Ovary (tissue), 9 donors: Measurements from ENCODE around the gene ALG14. TPM values are rescaled to one million over a fixed set of nuclear protein-coding genes. Genes with fewer than 3 reads are reported as not detected.
"Not testable (repeated sequence)": the region's sequence is repeated elsewhere in the genome, so short reads cannot be mapped to it uniquely, and the experiment has no call there.

ENCODE experiments used
- DNase-seq, 5 donors: peaks; one replicate each; pipeline ENCODE4 v3.0.0-alpha.2; 2019 to 2020
- H3K27ac ChIP-seq, 2 donors: fragments of 200-600 bp; one replicate each; pipeline versions ENCODE4 v1.5.1 to v1.8.0; 2019 to 2022
- H3K27me3 ChIP-seq: fragments of 200-600 bp; one replicate; pipeline ENCODE4 v1.8.0; 2022
- H3K36me3 ChIP-seq: fragments of 200-600 bp; sonication (generic); one replicate; pipeline ENCODE4 v1.5.1; 2019
- H3K4me1 ChIP-seq: one replicate; pipeline ENCODE4 v1.8.1; 2013; ENCODE audit warnings: mild to moderate bottlenecking, moderate library complexity; ENCODE audit not compliant: insufficient read depth
- H3K4me3 ChIP-seq: fragments of 200-600 bp; sonication (generic); one replicate; pipeline ENCODE4 v1.5.1; 2017
- H3K9me3 ChIP-seq, 2 donors: fragments of 200-600 bp in 1 of 2; sonication (generic) in 1 of 2; one replicate each; pipeline versions ENCODE4 v1.5.1 to v1.8.1; 2013 to 2019; ENCODE audit warnings: mild to moderate bottlenecking in 1 of 2, moderate library complexity in 1 of 2
- CTCF ChIP-seq, 3 donors: fragments of 450-650 bp in 2 of 3; fragments of 200-600 bp in 1 of 3; IDR thresholded peaks; one replicate each; pipeline versions ENCODE4 v1.5.1 to v1.8.0; 2016 to 2022; ENCODE audit warnings: antibody characterized with exemption in 3 of 3, mild to moderate bottlenecking in 1 of 3
- EP300 ChIP-seq: sonication (generic); formaldehyde crosslinking; IDR thresholded peaks from one replicate; pipeline ENCODE4 v1.6.1; 2017; ENCODE audit warnings: antibody characterized with exemption
- POLR2A ChIP-seq: fragments of 450-650 bp; IDR thresholded peaks from one replicate; pipeline ENCODE4 v1.6.1; 2017; ENCODE audit warnings: antibody characterized with exemption, mild to moderate bottlenecking, moderate library complexity
- WGBS, 3 donors: extraction: QIAGEN DNeasy Blood & Tissue Kit in 1 of 3; methylation state at CpG; one replicate each; pipeline versions ENCODE4 v1.1.5 to v1.1.7; 2013 to 2017; 5-methylcytosine and 5-hydroxymethylcytosine counted together
- intact Hi-C, 4 donors: fragments of 100-400 bp; cut with DNase I; formaldehyde crosslinking; loops; one replicate each; pipeline versions ENCODE4 v1.11.0 to v1.15.1; 2022 to 2023
- polyA plus RNA-seq, 2 donors: library from polyadenylated mRNA; stranded (reverse); fragments of 200-250 nt in 1 of 2; fragments of 350-450 nt in 1 of 2; fragmentation: Illumina TruSeq in 1 of 2; extraction: RNeasy Lipid Tissue Mini Kit (QIAGEN cat#74804) in 1 of 2; gene quantifications; one replicate each; pipeline ENCODE4 v1.2.3, GENCODE V29; 2013 to 2014
- total RNA-seq, 7 donors: library from RNA; depleted of rRNA in 2 of 7; stranded (reverse); fragments of >200 nt in 2 of 7; fragmentation: NEBNext Ultra II Directional in 3 of 7; extraction: Animal tissue kit (Norgen Biotek cat#: 25700) in 3 of 7; gene quantifications; one replicate each; pipeline versions ENCODE4 v1.1.0 to v1.2.4, GENCODE V29; 2016 to 2023
- donor health status: DM: no; HTN: no; CAD: no; lungs with moderate emphysema.
- donor health status: DM: no; HTN: no; CAD: no.
- donor health status: Bipolar disorder and iron deficiency.
- donor health status: DM: yes; HTN: yes; CAD: no.
- donor health status: DM: no; HTN: no; CAD: no.
- donor health status: DM: yes; HTN: yes; CAD: no.

The ALG14 gene
- total and polyA plus RNA-seq, 9 donors: 1.2 to 16.3 (median 3.6) TPM

- H3K9me3 ChIP-seq: no peaks in the 10 kb centered on the region
- H3K4me3 ChIP-seq: no peak overlapping the region
- no peaks in the 10 kb centered on the region for H3K36me3 ChIP-seq
- no peak overlapping the region for H3K27ac ChIP-seq
- intact Hi-C loops: no loop called here
- TF ChIP-seq CTCF (IDR thresholded peaks at IDR 0.05) (no peak), EP300 (no peak), POLR2A (no peak)
- no peak for DNase-seq
- H3K27me3 ChIP-seq: no peaks in the 10 kb centered on the region
- WGBS, 3 donors: 80 to 90% (median 86%) methylated on average over 6 of the region's 6 CpGs
- no peaks in the 10 kb centered on the region for H3K4me1 ChIP-seq
Measured at GRCh38 chr1:95057351-95057750, 15.4 kb downstream of the ALG14 start.

DNA sequence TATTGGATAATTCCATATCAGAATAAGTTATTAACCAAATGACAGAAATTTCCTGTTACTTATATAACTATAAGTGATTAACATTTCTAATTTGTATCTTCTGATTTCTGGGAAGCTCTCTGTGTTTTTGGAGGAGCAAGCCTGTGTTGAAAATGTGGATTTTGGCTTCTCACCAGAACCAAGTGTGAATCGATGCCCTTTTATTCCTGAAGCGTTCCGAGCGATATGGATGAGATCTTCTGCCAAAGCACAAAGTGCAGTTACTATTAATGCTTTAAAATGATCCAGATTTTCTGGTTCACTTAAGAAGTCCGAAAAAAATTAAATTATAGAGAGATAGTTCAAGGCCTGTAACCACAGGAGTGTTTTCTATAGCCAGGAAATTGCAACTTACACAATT lies 22.8 kb downstream of the ALG14 start:
- intact Hi-C loops: loop anchor here in 3 of 4 donors (10.0 kb wide), 3 partner anchors 125 to 1445 kb away; partner anchors contain the start of gene CNN3 (in 2 of the 3)
- no peak for TF ChIP-seq EP300
- WGBS, 3 donors: 45 to 58% (median 57%) methylated on average over 5 of the region's 5 CpGs

GRCh38 chr1:95048317-95048716 lies 24.4 kb downstream of the ALG14 start:
- Histone ChIP-seq H3K27me3 (no peaks in the 10 kb centered on the region), H3K4me3 (no peak overlapping the region), H3K4me1 (no peaks in the 10 kb centered on the region), H3K27ac (no peak overlapping the region), H3K36me3 (no peaks in the 10 kb centered on the region), H3K9me3 (no peaks in the 10 kb centered on the region)
- DNase-seq: no peak
- TF ChIP-seq EP300: no peak
- no peak for TF ChIP-seq POLR2A
- no peak for TF ChIP-seq CTCF (IDR thresholded peaks at IDR 0.05)
- intact Hi-C loops: loop anchor here in 3 of 4 donors (10.0 kb wide), 3 partner anchors 124 to 1444 kb away; partner anchors contain the start of gene CNN3 (in 2 of the 3)
- WGBS, 3 donors: 76 to 86% (median 80%) methylated on average over 3 of the region's 3 CpGs

More for the DNA sequence above, 22.8 kb downstream of the ALG14 start:
- H3K27me3 ChIP-seq: no peaks in the 10 kb centered on the region
- no peaks in the 10 kb centered on the region for H3K4me1 ChIP-seq
- no peak overlapping the region for H3K27ac ChIP-seq
- H3K9me3 ChIP-seq: no peaks in the 10 kb centered on the region
- no peak overlapping the region for H3K4me3 ChIP-seq
- DNase-seq: no peak
- no peaks in the 10 kb centered on the region for H3K36me3 ChIP-seq

GRCh38 chr1:95047624-95048023 lies 25.1 kb downstream of the ALG14 start:
- WGBS, 3 donors: 80 to 98% (median 82%) methylated on average over 3 of the region's 3 CpGs
- not testable (repeated sequence) for H3K36me3 ChIP-seq, H3K27me3 ChIP-seq, H3K4me1 ChIP-seq, H3K27ac ChIP-seq, H3K9me3 ChIP-seq, DNase-seq, H3K4me3 ChIP-seq
- intact Hi-C loops: loop anchor here in 3 of 4 donors (10.0 kb wide), 3 partner anchors 123 to 1443 kb away; partner anchors contain the start of gene CNN3 (in 2 of the 3)

GRCh38 chr1:95046359-95046758 lies 26.4 kb downstream of the ALG14 start:
- no peaks in the 10 kb centered on the region for H3K27me3 ChIP-seq
- 86 to 93% (median 90%) methylated on average over 3 of the region's 3 CpGs for WGBS, 3 donors
- TF ChIP-seq CTCF (IDR thresholded peaks at IDR 0.05) (no peak), EP300 (no peak), POLR2A (no peak)
- no peaks in the 10 kb centered on the region for H3K9me3 ChIP-seq
- H3K27ac ChIP-seq: no peak overlapping the region
- no peaks in the 10 kb centered on the region for H3K36me3 ChIP-seq
- intact Hi-C loops: loop anchor here in 3 of 4 donors (10.0 kb wide), 3 partner anchors 122 to 1442 kb away; partner anchors contain the start of gene CNN3 (in 2 of the 3)
- no peak for DNase-seq
- peaks cover 7% of the 10 kb centered on the region for H3K4me1 ChIP-seq
- no peak overlapping the region for H3K4me3 ChIP-seq
